NCI-H748 (cell line): Measurements from ENCODE around the gene MXRA7.
A peak's percentile ranks its signal among the peaks of the same experiment; 100 is the strongest.
"Not testable (repeated sequence)": the region's sequence is repeated elsewhere in the genome, so short reads cannot be mapped to it uniquely, and the experiment has no call there.

Source experiments
- DNase-seq: peaks from one replicate; lab custom pipeline; 2025; ENCODE audit not compliant: unreplicated experiment; lab: John Stamatoyannopoulos, UW

The MXRA7 gene

GRCh38 chr17:76735586-76736348 is 25.0 kb upstream of the MXRA7 start:
- DNase-seq = peak; percentile 20

DNA sequence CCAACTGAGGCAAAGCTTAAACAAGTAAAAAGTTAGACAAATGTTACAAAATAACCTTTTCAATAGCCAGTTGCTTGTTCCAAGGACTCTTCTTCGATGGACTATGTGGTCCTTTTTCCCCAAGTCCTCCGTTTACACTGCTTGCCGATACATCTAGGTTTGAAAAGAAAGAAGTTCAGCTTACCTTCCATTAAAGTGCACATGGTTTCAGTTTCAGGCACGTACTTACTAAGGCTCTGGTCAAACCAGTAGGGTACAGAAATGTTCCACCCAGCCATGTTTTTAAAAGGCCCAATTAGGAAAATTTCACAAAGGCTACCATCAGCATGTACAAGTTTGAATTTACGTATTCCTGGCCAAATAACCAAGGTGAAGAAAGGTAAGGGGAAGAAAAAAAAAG is 24.2 kb upstream of the MXRA7 start:
- no peak for DNase-seq

GRCh38 chr17:76734080-76734840 is 23.5 kb upstream of the MXRA7 start:
- DNase-seq = no peak

DNA sequence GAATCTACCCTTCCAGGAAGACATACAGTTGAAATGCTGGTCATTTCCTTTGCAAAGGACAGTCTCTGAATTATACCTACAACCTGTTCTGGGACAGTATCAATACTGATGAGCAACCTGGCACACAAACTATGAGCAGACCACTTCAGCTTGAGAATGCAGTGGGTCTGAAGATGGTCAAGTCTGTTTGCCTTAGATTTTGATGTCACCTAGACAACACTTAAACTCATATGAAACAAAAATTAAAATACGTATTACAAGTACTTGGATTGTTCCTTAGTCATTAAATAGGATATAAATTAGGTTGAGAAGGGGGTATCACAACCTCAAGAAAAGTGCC is 22.8 kb upstream of the MXRA7 start:
- DNase-seq = no peak

GRCh38 chr17:76732734-76733617 is 22.2 kb upstream of the MXRA7 start:
- no peak for DNase-seq

DNA sequence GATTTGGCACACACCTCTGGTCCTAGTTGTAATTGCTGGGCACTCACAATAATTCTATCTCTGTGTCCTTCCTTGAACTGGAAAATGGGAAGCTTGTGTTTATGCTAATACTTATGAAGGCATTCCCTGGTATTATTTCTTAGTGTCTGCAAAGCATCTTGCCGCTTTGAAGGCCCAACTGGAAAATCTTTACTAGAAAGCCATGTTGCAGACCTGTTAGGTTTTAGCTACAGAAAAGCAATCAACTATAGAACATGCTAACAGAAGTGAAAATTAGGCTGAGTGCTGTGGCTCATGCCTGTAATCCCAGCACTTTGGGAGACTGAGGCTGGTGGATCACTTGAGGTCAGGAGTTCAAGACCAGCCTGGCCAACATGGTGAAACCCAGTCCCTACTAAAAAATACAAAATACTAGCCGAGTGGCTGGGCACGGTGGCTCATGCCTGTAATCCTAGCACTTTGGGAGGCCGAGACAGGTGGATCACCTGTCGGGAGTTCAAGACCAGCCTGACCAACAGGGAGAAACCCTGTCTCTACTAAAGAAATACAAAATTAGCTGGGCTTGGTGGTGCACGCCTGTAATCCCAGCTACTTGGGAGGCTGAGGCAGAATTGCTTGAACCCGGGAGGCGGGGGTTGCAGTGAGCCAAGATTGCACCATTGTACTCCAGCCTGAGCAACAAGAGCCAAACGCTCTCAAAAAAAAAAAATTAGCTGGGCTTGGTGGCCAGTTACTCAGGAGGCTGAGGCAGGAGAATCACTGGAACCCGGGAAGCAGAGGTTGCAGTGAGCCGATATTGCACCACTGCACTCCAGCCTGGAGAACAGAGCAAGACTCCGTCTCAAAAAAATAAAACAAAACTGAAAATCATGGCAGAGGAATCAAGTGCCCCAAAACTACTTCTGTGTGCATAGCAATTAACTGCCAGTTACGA is 21.3 kb upstream of the MXRA7 start:
- not testable (repeated sequence) for DNase-seq

- peak; percentile 3 for DNase-seq
Measured at GRCh38 chr17:76727745-76728456, 17.1 kb upstream of the MXRA7 start.

DNA sequence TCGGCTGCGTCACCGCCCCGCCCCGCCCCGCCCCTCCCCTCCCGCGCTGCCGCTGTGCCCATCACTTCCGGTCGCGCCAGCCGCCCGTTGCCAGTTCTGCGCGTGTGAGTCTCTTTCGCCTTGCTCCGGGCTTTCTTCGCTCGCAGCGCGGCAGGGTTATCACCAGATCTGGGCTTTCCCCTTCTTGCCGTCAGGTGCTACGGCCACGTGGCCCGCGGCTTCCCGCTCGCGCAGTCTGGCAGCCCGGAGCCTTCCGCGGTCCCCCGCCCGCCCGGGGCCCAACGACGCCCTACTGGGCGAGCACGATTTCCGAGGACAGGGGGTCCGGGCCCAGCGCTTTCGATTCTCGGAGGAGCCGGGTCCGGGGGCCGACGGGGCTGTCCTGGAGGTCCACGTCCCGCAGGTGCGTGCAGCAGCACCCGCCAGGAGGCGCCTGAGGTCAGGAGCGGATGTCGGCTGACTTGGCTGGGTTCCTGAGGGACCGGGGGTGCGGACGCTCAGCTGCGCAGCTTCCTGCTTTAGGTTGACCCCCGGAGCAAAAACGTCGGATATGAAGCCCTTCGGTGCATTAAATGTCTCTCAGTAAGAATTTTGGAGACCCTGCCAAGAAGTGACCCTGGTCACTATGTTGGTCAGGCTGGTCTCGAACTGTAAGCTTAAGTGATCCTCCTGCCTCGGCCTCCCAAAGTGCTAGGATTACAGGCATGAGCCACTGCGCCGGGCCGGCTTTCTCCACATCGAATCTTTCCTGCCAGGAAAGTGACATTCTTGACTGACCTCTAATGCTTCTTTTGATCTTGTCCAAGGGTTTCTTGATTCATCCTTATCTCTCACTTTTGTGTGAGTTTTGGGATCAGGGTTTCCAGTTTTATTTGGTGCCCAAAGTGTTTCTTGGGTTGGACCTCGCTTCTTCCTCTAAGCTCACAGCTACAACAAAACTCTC is 16.3 kb upstream of the MXRA7 start, which contains the start of gene METTL23:
Gene METTL23, plus strand, starts transcription at position 64 of the 943 bp plus-strand sequence. CDS start 2,872 bp downstream, outside the sequence.
- DNase-seq = peak; percentile 55

DNA sequence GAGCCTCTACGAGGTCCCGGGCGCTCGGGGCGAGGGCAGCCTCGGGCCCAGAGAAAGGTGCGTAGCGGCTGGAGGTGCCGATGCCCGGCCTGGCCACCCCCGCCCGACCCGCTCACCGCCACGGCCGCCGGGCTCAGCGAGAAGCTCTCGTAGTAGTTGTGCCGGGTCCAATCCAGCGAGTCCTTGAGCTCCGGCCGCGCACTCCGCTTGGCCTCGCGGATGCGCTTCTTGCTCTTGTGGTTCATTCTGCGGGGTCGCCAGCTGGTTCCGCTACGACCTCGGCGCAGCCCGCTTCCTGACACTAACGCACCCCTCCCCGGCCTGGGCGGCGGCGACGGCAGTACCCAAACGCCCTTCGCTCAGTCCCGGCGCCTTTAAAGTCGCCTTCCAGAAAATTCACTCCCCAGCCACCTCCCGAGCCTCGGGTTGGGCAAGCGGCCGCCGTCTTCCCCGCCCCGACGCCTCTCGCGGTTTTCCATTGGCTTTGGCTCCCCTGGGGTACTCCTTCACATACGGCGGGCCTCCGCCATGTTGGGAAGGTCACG is 15.5 kb upstream of the MXRA7 start, which contains the start of gene JMJD6:
Gene JMJD6, minus strand, starts transcription at position 376 of the 545 bp plus-strand sequence. Its CDS starts 131 bp downstream, at position 245.
- peak; percentile 94 for DNase-seq

GRCh38 chr17:76725580-76726230 is 14.9 kb upstream of the MXRA7 start:
- DNase-seq = peak; percentile 21

- DNase-seq = no peak
Measured at GRCh38 chr17:76723812-76724211, 13.0 kb upstream of the MXRA7 start.

GRCh38 chr17:76722977-76723376 is 12.2 kb upstream of the MXRA7 start:
- not testable (repeated sequence) for DNase-seq

DNA sequence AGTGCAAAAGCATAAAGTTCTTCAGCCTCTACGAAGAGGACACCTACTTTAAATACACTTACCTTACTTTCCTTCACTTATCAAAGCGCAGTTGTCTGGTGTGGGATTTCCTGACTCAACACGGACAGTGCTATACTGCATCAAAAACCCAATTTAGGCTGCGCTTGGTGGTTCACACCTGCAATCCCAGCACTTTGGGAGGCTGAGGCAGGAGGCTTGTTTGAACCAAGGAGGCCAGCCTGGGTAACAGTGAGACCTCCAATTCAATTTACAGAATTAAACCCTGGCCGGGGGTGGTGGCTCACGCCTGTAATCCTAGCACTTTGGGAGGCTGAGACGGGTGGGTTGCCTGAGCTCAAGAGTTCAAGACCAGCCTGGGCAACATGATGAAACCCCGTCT is 11.5 kb upstream of the MXRA7 start:
- DNase-seq = no peak

GRCh38 chr17:76721463-76721862 is 10.7 kb upstream of the MXRA7 start:
- DNase-seq = no peak

DNA sequence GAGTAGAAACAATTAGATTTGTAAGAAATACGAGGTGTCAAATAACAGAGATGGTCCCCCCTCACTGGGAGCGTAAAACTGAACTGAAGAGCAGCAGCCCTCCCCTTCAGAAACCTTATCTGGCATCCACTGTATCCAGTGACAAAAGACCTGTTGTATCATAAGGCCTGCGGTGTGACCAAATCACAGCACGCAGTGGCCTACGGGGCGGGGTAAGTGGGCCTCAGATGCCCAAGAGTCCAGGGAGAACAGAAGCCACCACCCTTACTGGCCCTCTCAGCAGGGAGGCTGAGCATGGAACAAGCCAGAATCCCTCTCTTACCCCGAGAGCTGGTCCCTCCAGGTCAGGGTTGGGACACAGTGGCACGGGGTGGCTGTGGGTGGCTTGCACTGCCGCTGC is 10.2 kb upstream of the MXRA7 start:
- no peak for DNase-seq

DNA sequence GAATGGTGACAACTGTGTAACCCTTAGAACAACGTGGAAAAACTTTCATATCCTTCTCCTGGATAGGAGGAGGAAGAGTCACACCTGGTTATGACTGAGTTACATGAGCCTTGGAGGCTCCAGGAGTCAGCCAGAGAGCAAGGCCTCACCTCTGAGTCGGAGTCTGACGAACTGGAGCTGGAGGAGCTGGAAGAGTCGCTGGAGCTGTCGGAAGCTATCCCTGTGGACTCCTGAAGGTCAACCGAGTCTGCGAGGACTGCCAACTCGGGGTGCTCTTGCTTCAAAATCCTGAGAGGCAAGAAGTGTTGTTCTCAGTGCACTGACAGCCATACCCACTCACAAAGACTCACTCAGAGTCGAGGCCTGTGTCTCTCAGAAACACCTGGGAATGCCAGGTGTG is 9.4 kb upstream of the MXRA7 start:
- DNase-seq = no peak

GRCh38 chr17:76718516-76718915 is 7.8 kb upstream of the MXRA7 start:
- no peak for DNase-seq

GRCh38 chr17:76716839-76717215 is 6.1 kb upstream of the MXRA7 start:
- no peak for DNase-seq
